Inflammatory macrophage treated with lipopolysaccharide for 1 hour (primary cell): ENCODE results near the gene DIP2B.
"Not testable (repeated sequence)": the region's sequence is repeated elsewhere in the genome, so short reads cannot be mapped to it uniquely, and the experiment has no call there.

Source experiments
- DNase-seq, 2 donors: peaks; one replicate each; pipeline ENCODE4 v3.0.0-alpha.2; 2020 to 2022

DIP2B gene

DNA sequence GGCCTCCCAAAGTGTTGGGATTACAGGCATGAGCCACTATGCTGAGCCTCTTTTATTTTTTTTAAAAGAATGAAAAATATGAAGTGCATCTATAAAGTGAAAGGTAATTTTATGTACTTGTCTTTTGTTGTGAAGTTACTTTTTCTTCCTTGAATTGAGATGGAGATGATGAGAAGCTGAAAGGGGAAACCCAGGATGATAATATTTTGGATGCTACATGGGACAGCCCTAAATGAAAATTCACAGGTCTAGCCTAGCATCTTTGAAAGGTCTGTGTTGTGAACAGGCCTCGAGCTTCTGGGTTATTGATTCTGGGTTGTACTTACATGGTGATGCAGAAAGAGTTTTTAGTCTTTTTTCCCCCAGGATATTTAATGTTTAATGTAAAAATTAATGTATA, 14.6 kb downstream of the DIP2B start:
- DNase-seq, result peak in 1 of 2 donors; percentile 41

- peak; percentile 31 to 41 for DNase-seq
Measured at GRCh38 chr12:50520416-50521207, 15.8 kb downstream of the DIP2B start.

GRCh38 chr12:50521781-50522180, 17.0 kb downstream of the DIP2B start:
- not testable (repeated sequence) for DNase-seq

GRCh38 chr12:50523772-50524171, 19.0 kb downstream of the DIP2B start:
- no peak for DNase-seq

- DNase-seq, result no peak
Measured at GRCh38 chr12:50524621-50525020, 19.8 kb downstream of the DIP2B start.

GRCh38 chr12:50525422-50525821, 20.6 kb downstream of the DIP2B start:
- DNase-seq, result no peak

GRCh38 chr12:50527359-50527726, 22.6 kb downstream of the DIP2B start:
- no peak for DNase-seq

GRCh38 chr12:50528800-50529199, 24.0 kb downstream of the DIP2B start:
- DNase-seq, result no peak

DNA sequence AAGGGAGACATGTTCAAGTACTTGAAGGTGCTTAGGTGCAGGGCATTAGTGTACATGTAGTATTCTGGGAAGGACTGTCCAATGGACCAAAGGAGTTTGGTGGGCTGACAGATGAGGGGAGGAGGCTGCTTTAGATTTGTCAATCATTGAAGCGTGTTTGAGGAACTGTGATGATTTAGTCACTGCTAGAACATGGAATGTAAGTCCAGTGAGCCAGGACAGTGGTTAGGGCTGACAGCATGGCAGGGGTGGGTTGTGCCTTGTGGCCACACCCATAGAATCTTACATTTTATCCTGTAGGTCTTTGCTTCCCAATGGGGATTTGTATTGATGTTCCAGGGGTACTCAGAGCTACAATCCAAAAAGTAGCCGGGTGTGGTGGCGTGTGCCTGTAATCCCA, 24.6 kb downstream of the DIP2B start:
- peak; percentile 47 to 48 for DNase-seq

GRCh38 chr12:50530532-50530931, 25.7 kb downstream of the DIP2B start:
- DNase-seq, result no peak

- no peak for DNase-seq
Measured at GRCh38 chr12:50533203-50533584, 28.4 kb downstream of the DIP2B start.

DNA sequence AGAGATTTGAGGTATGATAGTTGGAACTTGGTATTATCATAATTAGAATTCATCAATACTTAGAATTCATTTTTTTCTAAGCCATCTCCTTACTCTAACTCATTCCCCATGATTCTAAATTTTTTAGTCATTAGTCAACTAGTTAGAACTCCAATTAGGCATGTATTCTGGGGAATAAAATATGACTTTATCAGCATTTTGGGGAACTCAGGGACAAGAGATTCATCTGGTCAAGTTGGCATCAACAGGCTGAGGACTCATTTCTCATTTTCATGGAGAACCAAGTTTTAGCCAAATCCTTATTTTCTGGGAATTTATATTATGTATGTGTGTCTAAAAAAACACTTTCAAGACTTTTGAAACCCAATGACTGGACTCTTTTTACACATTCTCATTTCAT, 29.2 kb downstream of the DIP2B start:
- no peak for DNase-seq

DNA sequence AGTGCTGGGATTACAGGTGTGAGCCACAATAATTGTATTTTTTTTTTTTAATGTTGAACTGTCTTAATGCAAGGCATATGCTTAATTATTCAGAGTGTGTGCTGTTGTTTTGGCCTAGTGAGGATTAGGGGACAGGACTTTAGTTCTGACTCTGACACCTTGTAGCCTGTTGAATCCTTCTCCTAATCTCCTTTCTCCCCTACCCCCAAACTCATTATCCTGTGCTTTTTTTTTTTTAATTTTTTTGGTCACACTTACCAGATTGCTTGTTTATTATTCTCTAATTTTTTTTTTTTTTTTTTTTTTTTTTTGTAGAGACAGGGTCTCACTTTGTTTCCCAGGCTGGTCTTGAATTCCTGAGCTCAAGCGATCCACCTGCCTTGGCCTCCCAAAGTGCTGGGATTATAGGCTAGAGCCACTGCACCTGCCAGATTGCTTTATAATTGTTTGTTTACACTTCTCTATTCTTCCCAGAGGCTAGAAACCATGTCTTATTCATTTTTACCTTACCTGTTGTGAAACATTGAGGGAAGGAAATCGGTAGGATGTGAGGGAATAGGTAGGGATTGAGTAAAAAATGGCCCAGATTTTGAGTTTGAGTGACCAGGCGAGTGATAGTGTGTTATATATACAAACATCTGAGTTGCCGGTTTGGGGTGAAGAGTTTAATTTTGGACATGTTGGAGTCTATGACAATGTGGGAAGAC, 32.2 kb downstream of the DIP2B start:
- DNase-seq, result no peak

DNA sequence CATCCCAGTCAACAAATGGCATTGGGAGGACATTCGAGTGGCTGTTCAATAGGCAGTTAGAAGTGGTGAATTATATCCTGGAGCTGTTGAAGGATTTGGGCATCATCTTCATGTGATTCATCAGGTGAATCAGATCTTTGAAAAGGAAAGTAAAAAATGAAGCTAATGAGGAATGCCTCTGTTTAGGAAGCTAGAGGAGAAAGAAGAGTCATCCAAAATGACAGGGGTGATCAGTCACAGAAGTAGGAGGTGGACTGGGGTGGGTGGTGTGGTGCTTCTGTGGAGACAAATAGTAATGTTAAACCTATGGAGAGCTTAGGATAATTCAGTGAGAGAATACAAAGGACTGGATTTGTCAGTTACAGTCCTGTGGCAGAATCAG, 32.7 kb downstream of the DIP2B start:
- peak; percentile 59 to 66 for DNase-seq

DNA sequence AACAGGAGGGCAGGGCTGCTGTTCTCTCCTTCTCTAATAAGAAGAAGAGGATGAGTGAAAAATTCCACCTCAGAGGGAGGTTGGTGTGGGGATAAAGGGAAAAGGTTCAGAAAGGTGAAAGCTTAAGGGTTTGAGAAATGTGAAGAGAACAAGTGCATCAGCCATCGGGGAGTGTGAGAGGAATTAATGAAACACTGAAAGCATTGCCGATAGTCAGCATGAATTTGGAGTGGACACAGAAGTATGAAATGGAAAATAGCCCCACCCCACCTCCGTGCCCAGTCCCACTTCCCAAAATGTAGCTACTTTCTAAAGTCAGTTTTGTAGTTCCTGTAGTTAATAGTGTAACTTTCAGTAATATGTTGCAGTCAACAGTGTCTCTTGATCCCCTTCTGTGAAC, 33.4 kb downstream of the DIP2B start:
- DNase-seq, result peak; percentile 39 to 71

GRCh38 chr12:50541139-50541538, 36.4 kb downstream of the DIP2B start:
- DNase-seq, result no peak

GRCh38 chr12:50542448-50542847, 37.7 kb downstream of the DIP2B start:
- no peak for DNase-seq

DNA sequence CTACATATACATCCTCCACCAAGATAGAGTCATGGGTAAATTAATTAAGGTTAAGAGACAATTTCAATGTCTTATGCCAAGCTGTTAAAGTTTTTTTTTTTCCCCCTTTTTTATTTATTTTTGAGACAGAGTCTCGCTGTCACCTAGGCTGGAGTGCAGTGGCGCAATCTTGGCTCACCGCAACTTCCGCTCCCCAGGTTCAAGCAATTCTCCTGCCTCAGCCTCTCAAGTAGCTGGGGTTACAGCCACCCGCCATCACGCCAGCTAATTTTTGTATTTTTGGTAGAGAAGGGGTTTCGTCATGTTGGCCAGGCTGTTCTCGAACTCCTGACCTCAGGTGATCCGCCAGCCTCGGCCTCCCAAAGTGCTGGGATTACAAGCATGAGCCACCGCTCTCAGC, 38.4 kb downstream of the DIP2B start:
- not testable (repeated sequence) for DNase-seq

- DNase-seq, result no peak
Measured at GRCh38 chr12:50545213-50545612, 40.4 kb downstream of the DIP2B start.

DNA sequence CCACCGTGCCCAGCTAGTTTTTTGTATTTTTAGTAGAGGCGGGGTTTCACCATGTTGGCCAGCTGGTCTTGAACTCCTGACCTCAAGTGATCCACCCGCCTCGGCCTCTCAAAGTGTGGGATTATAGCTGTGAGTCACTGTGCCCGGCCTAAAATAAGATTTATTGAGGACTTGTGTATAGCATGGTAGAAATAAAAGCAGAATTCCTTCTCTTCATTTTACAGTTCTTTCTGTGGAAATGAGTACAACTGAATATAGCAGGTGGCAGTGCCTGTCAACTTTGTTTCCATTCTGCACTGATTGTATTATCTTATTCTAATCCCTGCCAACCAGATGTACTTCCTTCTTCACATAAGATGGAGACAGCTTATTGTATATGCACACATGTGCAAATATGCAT, 41.0 kb downstream of the DIP2B start:
- no peak for DNase-seq

GRCh38 chr12:50546441-50547318, 41.9 kb downstream of the DIP2B start:
- no peak for DNase-seq

GRCh38 chr12:50547742-50548141, 43.0 kb downstream of the DIP2B start:
- DNase-seq, result no peak

DNA sequence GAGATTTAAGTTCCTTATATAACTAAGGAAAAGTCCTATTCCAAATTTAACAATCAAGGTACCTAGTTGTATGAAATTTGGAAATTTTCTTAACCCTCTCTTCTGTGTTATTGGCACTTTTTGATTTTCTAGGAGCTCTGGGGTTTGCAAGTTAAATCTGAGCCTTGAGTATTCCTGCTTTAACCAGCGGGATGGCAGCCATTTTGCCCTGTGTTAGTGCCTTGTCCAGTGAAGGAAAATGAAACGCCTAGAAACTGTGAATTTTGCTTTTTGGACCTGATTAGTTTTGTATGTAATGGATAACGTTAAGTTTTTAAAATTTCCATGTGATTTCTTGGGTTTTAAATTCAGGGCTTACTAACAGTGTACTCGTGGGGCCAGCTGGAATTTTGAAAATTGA, 45.1 kb downstream of the DIP2B start:
- no peak for DNase-seq
